Astrocyte (in vitro differentiated cells and primary cell): Measurements from ENCODE around the gene LAG3.

Experiments used
- CTCF ChIP-seq: IDR thresholded peaks from 2 replicates; pipeline ENCODE4 v1.5.1; 2011; ENCODE audit warnings: low read depth, mild to moderate bottlenecking, inconsistent platforms, low read length, moderate library complexity; ENCODE audit not compliant: insufficient read depth
- EZH2 ChIP-seq: IDR thresholded peaks from 2 replicates; pipeline ENCODE4 v1.6.1; 2012; ENCODE audit warnings: mild to moderate bottlenecking, low read length, inconsistent platforms; ENCODE audit not compliant: insufficient read depth

GRCh38 chr12:6730169-6730568 is 42.2 kb upstream of the LAG3 start:
- TF ChIP-seq CTCF (no peak), EZH2 (no peak)
